ENCODE measurements around the gene TMEM183A.

DNA sequence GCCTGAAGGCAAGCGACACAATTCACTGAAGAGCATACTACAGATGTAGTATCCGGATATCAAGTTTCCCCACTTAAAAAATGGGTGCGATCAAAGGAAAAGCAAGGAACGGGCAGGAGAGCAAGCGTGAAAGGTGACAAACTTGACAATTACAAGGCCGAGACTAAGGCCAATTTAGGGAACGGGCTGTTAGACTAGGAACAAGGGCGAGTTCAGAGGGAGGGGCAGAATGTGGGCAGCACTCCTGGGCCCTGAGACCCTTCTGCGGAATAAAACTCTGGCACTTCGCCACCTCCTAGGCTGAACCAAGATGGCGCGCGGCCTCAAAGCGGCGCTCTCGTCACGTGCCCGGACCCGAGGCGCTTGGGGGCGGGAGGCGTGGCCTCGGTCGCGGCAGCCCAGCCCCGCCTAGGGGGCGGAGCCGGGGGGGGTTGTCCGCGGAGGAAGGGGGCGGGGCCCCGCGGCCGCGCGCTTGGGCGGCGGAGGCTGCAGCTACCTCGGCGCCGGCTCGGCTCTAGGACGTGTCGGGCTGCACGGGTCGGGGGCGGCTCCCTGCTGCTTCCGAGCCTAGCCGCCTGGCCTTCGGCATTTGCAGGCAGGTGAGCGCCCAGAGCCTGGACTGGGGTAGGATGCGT lies 19.0 kb downstream of the TMEM183A start, which contains the start of gene PPFIA4:
- TF ChIP-seq, protein P1, sequence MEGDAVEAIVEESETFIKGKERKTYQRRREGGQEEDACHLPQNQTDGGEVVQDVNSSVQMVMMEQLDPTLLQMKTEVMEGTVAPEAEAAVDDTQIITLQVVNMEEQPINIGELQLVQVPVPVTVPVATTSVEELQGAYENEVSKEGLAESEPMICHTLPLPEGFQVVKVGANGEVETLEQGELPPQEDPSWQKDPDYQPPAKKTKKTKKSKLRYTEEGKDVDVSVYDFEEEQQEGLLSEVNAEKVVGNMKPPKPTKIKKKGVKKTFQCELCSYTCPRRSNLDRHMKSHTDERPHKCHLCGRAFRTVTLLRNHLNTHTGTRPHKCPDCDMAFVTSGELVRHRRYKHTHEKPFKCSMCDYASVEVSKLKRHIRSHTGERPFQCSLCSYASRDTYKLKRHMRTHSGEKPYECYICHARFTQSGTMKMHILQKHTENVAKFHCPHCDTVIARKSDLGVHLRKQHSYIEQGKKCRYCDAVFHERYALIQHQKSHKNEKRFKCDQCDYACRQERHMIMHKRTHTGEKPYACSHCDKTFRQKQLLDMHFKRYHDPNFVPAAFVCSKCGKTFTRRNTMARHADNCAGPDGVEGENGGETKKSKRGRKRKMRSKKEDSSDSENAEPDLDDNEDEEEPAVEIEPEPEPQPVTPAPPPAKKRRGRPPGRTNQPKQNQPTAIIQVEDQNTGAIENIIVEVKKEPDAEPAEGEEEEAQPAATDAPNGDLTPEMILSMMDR (conservative IDR thresholded peaks at IDR 0.05; ENCODE audit: low read depth, low read length): no peak
- TF ChIP-seq POLR2A (IDR thresholded peaks at IDR 0.05; ENCODE audit: low read depth, low read length): no peak
